ENCODE measurements around the gene PDXP. TPM values are rescaled to one million over a fixed set of nuclear protein-coding genes. Genes with fewer than 3 reads are reported as not detected.
"Not testable (repeated sequence)": the region's sequence is repeated elsewhere in the genome, so short reads cannot be mapped to it uniquely, and the experiment has no call there.

PDXP gene
- total and polyA plus RNA-seq, 8 donors: 8.3 to 13.3 (median 11.3) TPM

DNA sequence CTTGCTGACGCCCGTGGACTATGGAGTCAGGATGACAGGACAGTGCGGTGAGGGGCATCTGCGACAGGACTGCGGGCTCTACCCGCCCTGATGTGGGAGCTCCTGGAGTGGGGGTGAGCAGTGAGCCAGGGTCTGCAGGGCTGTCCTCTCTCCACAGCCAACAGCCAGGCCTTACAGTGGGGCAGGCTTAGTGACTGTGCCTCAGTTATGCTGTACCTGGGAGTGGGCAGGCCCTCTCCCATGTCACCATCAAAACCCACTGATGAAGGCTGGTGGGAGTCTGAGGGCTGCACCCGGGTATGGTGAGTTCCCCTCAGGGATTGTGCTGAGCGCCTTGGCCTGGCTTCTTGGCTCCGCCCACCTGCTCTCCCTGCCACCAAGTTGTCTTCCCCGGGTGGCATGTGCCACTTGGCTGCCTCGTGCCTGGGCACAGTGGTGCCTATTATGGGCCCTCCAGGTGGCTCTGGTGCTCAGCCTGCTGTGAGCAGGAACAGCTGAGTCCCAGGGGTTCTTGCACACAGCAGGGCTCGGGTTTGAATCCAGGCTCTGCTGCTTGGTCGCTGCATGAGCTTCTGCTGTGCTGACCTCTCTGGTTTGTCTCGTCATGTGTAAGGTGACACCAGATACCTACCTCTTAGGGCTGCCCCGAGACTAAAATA lies 34.2 kb downstream of the PDXP start:
- H3K9me3 ChIP-seq: no peaks in the 10 kb centered on the region
- H3K27me3 ChIP-seq: no peaks in the 10 kb centered on the region
- H3K4me1 ChIP-seq: peaks cover 11 to 31% of the 10 kb centered on the region in 2 donors
- ATAC-seq (no peak), DNase-seq (peak in 1 of 4 donors; percentile 72)
- no peak overlapping the region for H3K4me3 ChIP-seq
- H3K36me3 ChIP-seq: peaks cover 0 to 71% of the 10 kb centered on the region in 2 donors
- intact Hi-C loops (cut with DNase I): no loop called here
- H3K27ac ChIP-seq: no peak overlapping the region
- TF ChIP-seq, protein P1, sequence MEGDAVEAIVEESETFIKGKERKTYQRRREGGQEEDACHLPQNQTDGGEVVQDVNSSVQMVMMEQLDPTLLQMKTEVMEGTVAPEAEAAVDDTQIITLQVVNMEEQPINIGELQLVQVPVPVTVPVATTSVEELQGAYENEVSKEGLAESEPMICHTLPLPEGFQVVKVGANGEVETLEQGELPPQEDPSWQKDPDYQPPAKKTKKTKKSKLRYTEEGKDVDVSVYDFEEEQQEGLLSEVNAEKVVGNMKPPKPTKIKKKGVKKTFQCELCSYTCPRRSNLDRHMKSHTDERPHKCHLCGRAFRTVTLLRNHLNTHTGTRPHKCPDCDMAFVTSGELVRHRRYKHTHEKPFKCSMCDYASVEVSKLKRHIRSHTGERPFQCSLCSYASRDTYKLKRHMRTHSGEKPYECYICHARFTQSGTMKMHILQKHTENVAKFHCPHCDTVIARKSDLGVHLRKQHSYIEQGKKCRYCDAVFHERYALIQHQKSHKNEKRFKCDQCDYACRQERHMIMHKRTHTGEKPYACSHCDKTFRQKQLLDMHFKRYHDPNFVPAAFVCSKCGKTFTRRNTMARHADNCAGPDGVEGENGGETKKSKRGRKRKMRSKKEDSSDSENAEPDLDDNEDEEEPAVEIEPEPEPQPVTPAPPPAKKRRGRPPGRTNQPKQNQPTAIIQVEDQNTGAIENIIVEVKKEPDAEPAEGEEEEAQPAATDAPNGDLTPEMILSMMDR (IDR thresholded peaks at IDR 0.05): no peak

DNA sequence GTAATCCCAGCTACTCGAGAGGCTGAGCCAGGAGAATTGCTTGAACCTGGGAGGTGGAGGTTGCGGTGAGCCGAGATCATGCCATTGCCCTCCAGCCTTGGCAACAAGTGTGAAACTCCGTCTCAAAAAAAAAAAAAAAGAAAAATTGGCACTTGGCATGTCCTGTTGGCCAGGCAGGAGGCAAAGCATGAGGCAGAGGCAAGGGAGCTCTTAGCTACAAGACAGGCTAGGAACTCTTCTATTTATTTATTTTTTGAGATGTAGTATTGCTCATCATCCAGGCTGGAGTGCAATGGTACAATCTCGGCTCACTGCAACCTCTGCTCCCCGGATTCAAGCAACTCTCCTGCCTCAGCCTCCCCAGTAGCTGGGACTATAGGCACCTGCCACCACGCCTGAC lies 35.6 kb downstream of the PDXP start:
- H3K27ac ChIP-seq; intact Hi-C loops (cut with DNase I); H3K4me3 ChIP-seq; H3K27me3 ChIP-seq; DNase-seq; H3K9me3 ChIP-seq; ATAC-seq: not testable (repeated sequence)
- peaks cover 11 to 18% of the 10 kb centered on the region in 2 donors for H3K4me1 ChIP-seq
- peaks cover 0 to 57% of the 10 kb centered on the region in 2 donors for H3K36me3 ChIP-seq

GRCh38 chr22:37696260-37696656 lies 37.7 kb downstream of the PDXP start:
- ATAC-seq; H3K9me3 ChIP-seq; DNase-seq; H3K4me3 ChIP-seq; H3K27ac ChIP-seq; H3K27me3 ChIP-seq; intact Hi-C loops (cut with DNase I): not testable (repeated sequence)
- Histone ChIP-seq H3K36me3 (peaks cover 0 to 36% of the 10 kb centered on the region in 2 donors), H3K4me1 (peaks cover 11 to 22% of the 10 kb centered on the region in 2 donors)

DNA sequence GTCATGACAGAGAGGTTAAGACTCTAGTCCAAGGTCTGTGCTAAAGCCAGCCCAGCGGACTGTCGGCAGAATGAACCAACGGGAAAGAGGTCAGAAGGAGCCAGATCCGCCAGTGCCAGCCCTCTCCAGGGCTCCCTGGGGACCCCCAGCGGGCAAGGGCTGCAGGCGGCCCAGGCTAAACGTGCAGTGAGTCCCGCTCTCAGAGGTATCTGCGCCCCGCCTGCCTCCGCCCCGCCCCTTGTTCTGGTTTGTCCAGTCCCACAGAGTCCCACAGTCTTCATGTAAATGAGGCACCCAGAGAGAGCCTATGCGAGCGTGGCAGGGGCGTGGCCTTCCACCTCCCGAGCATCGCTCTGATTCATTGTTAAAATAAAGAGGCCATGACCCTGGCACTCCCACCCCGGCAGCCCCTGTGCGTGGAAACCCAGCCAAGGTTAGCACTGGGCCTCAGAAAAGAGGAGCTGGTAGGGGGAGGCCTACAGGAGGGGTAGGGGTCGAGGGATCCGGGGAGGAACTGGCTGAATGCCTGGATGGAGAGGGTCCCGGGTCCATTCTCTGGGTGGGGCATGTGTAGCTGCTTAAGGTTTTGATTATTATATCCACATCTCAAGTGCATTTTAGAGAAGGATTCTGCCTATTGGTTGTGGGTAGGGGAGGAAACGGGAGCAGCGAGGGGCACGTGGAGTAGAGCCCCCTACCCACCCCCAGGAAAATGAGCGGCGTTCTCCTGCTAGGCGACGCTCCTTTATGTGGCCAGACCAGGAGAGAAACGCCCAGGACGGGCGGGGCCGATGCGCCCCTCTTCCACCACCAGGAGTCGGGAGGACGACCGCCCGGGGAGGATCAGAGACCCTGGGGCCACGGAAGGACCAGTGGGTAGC lies 38.4 kb downstream of the PDXP start, which contains the start of gene TRIOBP:
Gene TRIOBP, plus strand, starts transcription at position 392 of the 881 bp plus-strand sequence. CDS start 4,318 bp downstream, outside the sequence.
- TF ChIP-seq, protein P1 (IDR thresholded peaks at IDR 0.05): peak; percentile 30 to 44
- Histone ChIP-seq H3K4me3 (no peak within 1 kb of the TSS), H3K36me3 (peaks cover 0 to 30% of the 10 kb centered on the region in 2 donors), H3K27ac (no peak within 1 kb of the TSS), H3K27me3 (no peaks in the 10 kb centered on the region), H3K4me1 (peaks cover 11 to 28% of the 10 kb centered on the region in 2 donors), H3K9me3 (no peaks in the 10 kb centered on the region)
- peak; percentile 99 for ATAC-seq
- intact Hi-C loops (cut with DNase I): no loop called here
- peak; percentile 77 to 99 (median 93) for DNase-seq

GRCh38 chr22:37697538-37697835 lies 39.0 kb downstream of the PDXP start:
- Histone ChIP-seq H3K4me1 (peaks cover 11 to 30% of the 10 kb centered on the region in 2 donors), H3K27me3 (no peaks in the 10 kb centered on the region), H3K4me3 (no peak overlapping the region), H3K9me3 (no peaks in the 10 kb centered on the region), H3K27ac (no peak overlapping the region), H3K36me3 (peaks cover 0 to 24% of the 10 kb centered on the region in 2 donors)
- ATAC-seq: no peak
- intact Hi-C loops (cut with DNase I): no loop called here
- TF ChIP-seq, protein P1 (IDR thresholded peaks at IDR 0.05): no peak
- no peak for DNase-seq

DNA sequence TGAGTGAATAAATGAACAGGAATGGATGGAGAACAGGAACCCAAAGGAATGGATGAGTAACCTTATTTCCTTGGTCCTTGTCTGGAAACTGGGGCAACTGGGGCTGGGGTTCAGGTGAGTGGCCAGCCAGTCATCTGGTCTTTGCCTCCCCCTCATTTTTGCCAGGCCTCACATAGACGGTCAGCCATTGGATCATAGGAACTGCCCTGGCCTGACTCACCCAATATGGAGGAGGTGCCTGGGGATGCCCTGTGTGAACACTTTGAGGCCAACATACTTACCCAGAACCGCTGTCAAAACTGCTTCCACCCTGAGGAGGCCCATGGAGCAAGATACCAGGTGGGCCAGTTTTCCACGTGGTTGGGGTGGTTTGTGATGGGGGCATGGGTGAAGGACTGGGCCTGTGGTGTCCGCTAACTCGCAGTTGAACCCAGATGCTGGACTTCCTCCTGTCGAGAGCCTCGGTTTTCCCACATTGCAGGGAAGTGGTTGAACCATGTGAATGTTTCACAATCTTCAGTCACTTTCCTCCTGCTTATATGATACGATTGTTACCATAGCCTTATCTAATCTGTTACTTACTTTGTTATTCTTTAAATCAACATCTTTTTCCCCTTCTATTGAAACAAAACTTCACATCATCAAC lies 42.7 kb downstream of the PDXP start:
- TF ChIP-seq, protein P1 (IDR thresholded peaks at IDR 0.05): no peak
- Histone ChIP-seq H3K4me1 (peaks cover 5 to 32% of the 10 kb centered on the region in 2 donors), H3K27ac (peak overlapping the region in 1 of 2 donors; percentile 69), H3K9me3 (no peaks in the 10 kb centered on the region), H3K36me3 (no peaks in the 10 kb centered on the region), H3K4me3 (no peak overlapping the region), H3K27me3 (no peaks in the 10 kb centered on the region)
- DNase-seq: peak in 1 of 4 donors; percentile 49
- no peak for ATAC-seq
- intact Hi-C loops (cut with DNase I): no loop called here
